Lung (tissue), 5 donors: ENCODE data around the gene VAMP5. TPM values are rescaled to one million over a fixed set of nuclear protein-coding genes. Genes with fewer than 3 reads are reported as not detected.

Experiments
- polyA plus RNA-seq, 2 donors: library from polyadenylated mRNA; stranded (reverse); fragments of 200-250 nt; gene quantifications; one replicate each; pipeline ENCODE4 v1.2.1, GENCODE V29; 2013
- small RNA-seq: library from RNA; depleted of rRNA; stranded (forward); fragments of <200 nt; gene quantifications from one replicate; pipeline ENCODE3, GENCODE V24; 2014; ENCODE audit warnings: low replicate concordance
- total RNA-seq, 2 donors: library from RNA; depleted of rRNA in 1 of 2; stranded (reverse); fragments of >200 nt in 1 of 2; gene quantifications; one replicate each; pipeline ENCODE4 v1.2.1, GENCODE V29; 2014 to 2021
- donor health status: Bipolar disorder and iron deficiency.
- donor health status: healthy.
- donor health status: DM: yes; HTN: yes; CAD: no.

The VAMP5 gene
- total and polyA plus RNA-seq, 4 donors = 18.5 to 165 (median 73.0) TPM

Small RNA genes lying within 50 kb of the gene (small RNA-seq; reads per million reads assigned to genes)
- not detected for gene RN7SL126P

Other genes with a start within 250 kb of the VAMP5 start
- gene RETSAT, start 229.9 kb upstream of the VAMP5 start, total RNA-seq = 10 to 100 TPM; 19.6 to 55.4 TPM
- 10 to 100 TPM; 24.6 to 25.1 TPM for gene RETSAT, start 229.9 kb upstream of the VAMP5 start, polyA plus RNA-seq
- gene ELMOD3, start 229.7 kb upstream of the VAMP5 start, total RNA-seq = 10 to 100 TPM; 14.4 to 26.5 TPM
- 10 to 100 TPM; 11.9 to 15.0 TPM for gene ELMOD3, start 229.7 kb upstream of the VAMP5 start, polyA plus RNA-seq
- 100 to 1,000 TPM in 1 of 2 donors, 10 to 100 TPM in 1; 53.2 to 393 TPM for gene CAPG, start 174.1 kb upstream of the VAMP5 start, total RNA-seq
- 100 to 1,000 TPM; 387 to 415 TPM for gene CAPG, start 174.1 kb upstream of the VAMP5 start, polyA plus RNA-seq
- under 1 TPM; 0.37 to 0.74 TPM for gene SH2D6, start 165.7 kb upstream of the VAMP5 start, total RNA-seq
- gene SH2D6, start 165.7 kb upstream of the VAMP5 start, polyA plus RNA-seq = under 1 TPM; 0.14 to 0.69 TPM
- gene MAT2A, start 45.3 kb upstream of the VAMP5 start, total RNA-seq = 100 to 1,000 TPM; 150 to 228 TPM
- gene MAT2A, start 45.3 kb upstream of the VAMP5 start, polyA plus RNA-seq = 100 to 1,000 TPM in 1 of 2 donors, 10 to 100 TPM in 1; 79.4 to 168 TPM
- gene GGCX, start 22.9 kb upstream of the VAMP5 start, total RNA-seq = 10 to 100 TPM; 41.5 to 69.2 TPM
- gene GGCX, start 22.9 kb upstream of the VAMP5 start, polyA plus RNA-seq = 10 to 100 TPM; 21.8 to 48.1 TPM
- gene VAMP8, start 6.8 kb upstream of the VAMP5 start, total RNA-seq = 100 to 1,000 TPM in 1 of 2 donors, 10 to 100 TPM in 1; 64.0 to 207 TPM
- gene VAMP8, start 6.8 kb upstream of the VAMP5 start, polyA plus RNA-seq = 100 to 1,000 TPM; 434 to 626 TPM
- 100 to 1,000 TPM in 1 of 2 donors, 10 to 100 TPM in 1; 90.2 to 105 TPM for gene RNF181, start 11.3 kb downstream of the VAMP5 start, total RNA-seq
- 100 to 1,000 TPM; 265 to 296 TPM for gene RNF181, start 11.3 kb downstream of the VAMP5 start, polyA plus RNA-seq
- gene TMEM150A, start 18.3 kb downstream of the VAMP5 start, total RNA-seq = 10 to 100 TPM; 10.2 to 29.0 TPM
- gene TMEM150A, start 18.3 kb downstream of the VAMP5 start, polyA plus RNA-seq = 10 to 100 TPM; 34.5 to 48.6 TPM
- gene C2orf68, start 27.6 kb downstream of the VAMP5 start, total RNA-seq = 10 to 100 TPM; 38.4 to 43.0 TPM
- 10 to 100 TPM; 23.2 to 51.9 TPM for gene C2orf68, start 27.6 kb downstream of the VAMP5 start, polyA plus RNA-seq
- 10 to 100 TPM; 40.9 to 42.9 TPM for gene USP39, start 31.8 kb downstream of the VAMP5 start, total RNA-seq
- 10 to 100 TPM; 29.9 to 42.1 TPM for gene USP39, start 31.8 kb downstream of the VAMP5 start, polyA plus RNA-seq
- over 10,000 TPM in 1 of 2 donors, 1,000 to 10,000 TPM in 1; 6,615 to 19,115 TPM for gene SFTPB, start 83.8 kb downstream of the VAMP5 start, total RNA-seq
- gene SFTPB, start 83.8 kb downstream of the VAMP5 start, polyA plus RNA-seq = over 10,000 TPM; 12,892 to 14,488 TPM
- 10 to 100 TPM in 1 of 2 donors, not detected in 1; 12.1 TPM for gene GNLY, start 109.9 kb downstream of the VAMP5 start, total RNA-seq
- gene GNLY, start 109.9 kb downstream of the VAMP5 start, polyA plus RNA-seq = 10 to 100 TPM in 1 of 2 donors, 1 to 10 TPM in 1; 9.0 to 13.6 TPM
- 10 to 100 TPM; 38.6 to 51.4 TPM for gene ATOH8, start 169.6 kb downstream of the VAMP5 start, total RNA-seq
- 10 to 100 TPM; 49.7 to 63.3 TPM for gene ATOH8, start 169.6 kb downstream of the VAMP5 start, polyA plus RNA-seq